ENCODE measurements around the gene USP14.

USP14 gene

GRCh38 chr18:159933-160332, 1.6 kb downstream of the USP14 start:
- DNase-seq (ENCODE audit: low read depth, low spot score): no peak

GRCh38 chr18:160831-161570, 2.6 kb downstream of the USP14 start:
- DNase-seq (ENCODE audit: low read depth, low spot score): no peak

GRCh38 chr18:172361-172760, 14.0 kb downstream of the USP14 start:
- DNase-seq (ENCODE audit: low read depth, low spot score): no peak

DNA sequence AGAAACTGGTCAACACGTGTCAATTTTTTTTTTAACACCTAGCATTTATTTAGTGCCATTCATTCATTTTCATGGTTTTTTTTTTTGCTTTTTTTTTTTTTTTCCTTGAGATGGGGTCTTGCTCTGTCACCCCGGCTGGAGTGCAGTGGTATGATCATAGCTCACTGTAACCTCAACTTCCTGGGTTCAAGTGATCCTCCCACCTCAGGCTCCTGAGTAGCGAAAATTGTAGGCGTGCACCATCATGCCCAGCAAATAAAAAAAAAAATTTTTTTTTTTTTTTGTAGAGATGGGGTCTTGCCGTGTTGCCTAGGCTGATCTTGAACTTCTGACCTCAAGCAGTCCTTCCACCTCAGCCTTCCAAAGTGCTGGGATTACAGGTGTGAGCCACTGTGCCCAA, 21.1 kb downstream of the USP14 start:
- DNase-seq (ENCODE audit: low read depth, low spot score): no peak

DNA sequence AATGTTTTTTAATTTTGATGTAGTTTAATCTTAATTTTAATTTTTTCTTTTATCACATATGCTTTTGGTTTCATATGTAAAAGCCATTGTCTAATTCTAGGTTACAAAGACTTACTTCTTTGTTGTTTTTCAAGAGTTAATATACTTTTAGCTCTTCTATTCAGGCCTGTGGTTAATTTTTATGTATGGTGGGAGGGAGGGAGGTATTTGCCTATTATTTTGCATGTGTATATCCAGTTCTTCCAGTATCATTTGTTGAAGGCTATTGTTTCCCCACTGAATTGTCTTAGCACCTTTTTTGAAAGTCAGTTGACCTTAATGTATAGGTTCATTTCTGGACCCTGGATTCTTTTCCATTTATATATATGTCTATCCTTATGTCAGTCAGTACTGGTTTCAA, 23.4 kb downstream of the USP14 start:
- no peak for DNase-seq (ENCODE audit: low read depth, low spot score)

DNA sequence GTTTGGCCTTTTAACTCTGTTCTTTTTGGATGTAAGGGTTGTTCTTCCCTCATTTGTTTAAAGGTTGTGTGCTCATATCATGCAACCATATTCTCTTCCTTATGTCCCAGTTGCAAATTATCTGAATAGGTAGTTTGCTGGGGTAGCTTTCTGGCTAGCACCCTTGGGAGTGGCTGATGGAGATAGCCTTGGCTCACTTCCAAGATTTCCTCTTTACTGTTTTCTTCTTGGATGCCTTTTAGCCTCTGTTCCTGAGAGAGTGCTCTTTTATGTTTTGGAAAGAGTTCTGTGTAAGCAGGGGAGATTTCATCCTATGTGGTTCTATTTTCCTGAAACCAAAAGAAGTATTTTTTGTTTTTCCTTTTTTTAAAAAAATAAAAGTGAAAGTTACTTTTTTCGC, 25.4 kb downstream of the USP14 start:
- DNase-seq (ENCODE audit: low read depth, low spot score): no peak

DNA sequence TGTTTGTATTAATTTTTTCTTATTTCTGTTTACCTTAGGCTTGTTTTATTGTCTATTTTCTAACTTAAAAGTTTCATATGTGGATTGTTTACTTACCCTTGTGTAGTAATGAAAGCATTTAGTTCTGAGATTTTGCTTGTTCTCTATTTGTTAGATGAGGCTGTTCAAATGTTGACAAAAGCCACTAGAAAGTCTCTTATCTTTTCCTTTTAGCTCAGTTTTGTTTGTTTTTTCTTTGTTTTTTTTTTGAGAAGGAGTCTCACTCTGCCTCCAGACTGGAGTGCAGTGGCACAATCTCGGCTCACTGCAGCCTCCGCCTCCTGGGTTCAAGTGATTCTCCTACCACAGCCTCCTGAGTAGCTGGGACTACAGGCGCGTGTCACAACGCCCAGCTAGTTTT, 30.9 kb downstream of the USP14 start:
- DNase-seq (ENCODE audit: low read depth, low spot score): no peak

DNA sequence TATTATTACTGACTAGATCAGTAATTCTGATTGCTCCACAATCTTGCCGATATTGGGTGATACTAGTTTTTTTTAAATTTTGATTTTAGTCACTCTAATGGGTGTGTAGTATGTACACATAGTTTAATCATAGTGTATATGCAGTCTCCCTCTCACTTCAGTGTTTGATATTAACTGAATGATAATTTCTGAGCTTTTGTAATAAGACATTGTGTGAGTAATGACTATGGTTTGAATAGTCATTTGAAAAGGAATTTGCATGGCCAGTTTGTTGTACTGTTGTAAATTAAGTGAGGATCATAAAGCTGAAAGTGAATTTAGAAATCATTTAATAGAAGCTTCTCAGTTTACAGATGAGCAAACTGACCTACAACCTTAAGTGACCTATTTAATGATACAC, 33.4 kb downstream of the USP14 start:
- DNase-seq (ENCODE audit: low read depth, low spot score): no peak

GRCh38 chr18:192801-193200, 34.4 kb downstream of the USP14 start:
- no peak for DNase-seq (ENCODE audit: low read depth, low spot score)

DNA sequence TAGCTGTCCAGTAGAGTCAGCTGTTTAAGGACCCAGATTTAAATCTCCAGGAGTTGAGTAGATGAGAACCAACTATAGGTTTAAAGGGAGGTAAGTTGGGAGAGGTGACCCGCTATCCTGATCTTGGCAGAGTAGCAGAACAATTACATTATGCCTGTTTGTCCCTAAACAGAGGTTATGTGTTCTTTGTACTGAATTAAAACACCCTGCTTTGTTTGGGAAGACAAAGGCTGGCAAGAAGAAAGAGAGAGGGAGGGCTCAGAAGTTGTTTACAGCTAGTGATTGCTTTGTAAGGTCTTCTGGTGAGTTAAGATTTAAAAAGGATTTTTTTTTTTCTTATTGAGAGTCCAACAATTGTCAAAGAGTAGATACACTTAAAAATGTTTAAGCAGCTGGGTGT, 37.3 kb downstream of the USP14 start:
- DNase-seq (ENCODE audit: low read depth, low spot score): no peak

DNA sequence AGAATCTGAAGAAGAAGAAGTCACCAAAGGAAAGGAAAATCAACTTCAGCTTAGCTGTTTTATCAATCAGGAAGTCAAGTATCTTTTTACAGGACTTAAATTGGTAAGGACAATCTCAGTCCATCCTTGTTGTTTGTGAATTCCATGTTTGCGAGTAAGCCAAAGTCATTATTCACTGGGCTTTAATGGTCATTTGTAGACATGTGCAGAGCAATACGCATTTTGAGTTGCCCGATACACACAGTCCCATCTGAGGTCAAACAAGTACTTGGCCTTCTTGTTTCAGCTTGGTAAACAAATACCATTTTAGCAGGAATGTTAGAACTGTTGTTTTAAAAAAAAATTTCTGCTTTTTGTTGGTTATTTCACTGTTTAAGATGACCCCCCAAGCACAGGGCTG, 40.9 kb downstream of the USP14 start:
- no peak for DNase-seq (ENCODE audit: low read depth, low spot score)

DNA sequence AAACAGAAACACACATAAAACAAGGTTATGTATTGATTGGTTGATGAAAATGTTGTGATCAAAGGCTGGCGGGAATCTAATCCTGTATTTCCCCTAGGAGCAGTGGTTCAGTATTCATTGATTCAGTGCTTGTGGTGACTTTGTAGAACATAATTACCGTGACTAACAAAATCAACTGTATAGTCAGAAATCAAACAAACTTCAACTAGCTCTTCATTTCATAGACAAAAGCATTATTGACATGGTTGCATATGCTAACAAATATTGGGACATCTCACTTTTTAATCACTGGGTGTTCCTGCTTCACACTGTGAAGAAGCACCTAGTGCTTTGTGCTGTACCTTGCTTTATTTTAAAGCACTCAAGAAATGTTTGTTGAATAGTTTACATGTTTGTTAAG, 41.4 kb downstream of the USP14 start:
- DNase-seq (ENCODE audit: low read depth, low spot score): no peak

DNA sequence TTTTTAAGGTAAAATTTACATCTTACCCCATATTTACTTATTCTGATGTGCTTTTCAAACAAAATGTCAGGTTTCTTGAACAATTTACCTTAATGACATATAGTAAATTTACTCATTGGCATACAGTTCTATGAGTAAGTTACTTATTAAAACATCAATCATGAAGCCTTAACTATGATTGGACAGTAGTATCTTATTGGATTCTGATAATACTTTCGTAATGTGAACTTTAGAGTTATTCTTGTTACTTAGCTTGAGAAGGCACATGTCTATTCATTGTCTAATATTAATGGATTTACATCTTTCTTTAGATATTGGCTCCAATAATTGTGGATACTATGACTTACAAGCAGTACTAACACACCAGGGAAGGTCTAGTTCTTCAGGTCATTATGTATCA, 51.7 kb downstream of the USP14 start:
- no peak for DNase-seq (ENCODE audit: low read depth, low spot score)

- no peak for DNase-seq (ENCODE audit: low read depth, low spot score)
Measured at GRCh38 chr18:210733-211132, 52.4 kb downstream of the USP14 start.

DNA sequence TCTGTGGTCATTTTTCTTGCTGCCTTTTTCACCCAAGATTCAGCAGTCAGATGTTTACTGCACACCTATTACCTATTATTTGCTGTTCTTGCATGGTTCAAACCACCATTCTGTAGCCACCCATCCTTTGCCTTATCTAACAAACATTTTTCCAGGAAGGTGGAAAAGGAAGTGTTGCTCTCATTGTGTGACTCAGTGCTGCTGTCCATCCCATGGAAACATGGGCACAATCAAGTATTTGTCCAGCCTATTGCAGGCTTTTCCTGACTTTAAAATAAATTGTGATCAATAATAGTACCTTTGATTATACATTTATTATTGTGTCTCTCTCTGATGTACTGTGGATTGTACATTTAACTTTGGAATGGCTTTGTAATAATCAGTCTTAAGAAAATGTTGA, 53.2 kb downstream of the USP14 start:
- DNase-seq (ENCODE audit: low read depth, low spot score): no peak

DNA sequence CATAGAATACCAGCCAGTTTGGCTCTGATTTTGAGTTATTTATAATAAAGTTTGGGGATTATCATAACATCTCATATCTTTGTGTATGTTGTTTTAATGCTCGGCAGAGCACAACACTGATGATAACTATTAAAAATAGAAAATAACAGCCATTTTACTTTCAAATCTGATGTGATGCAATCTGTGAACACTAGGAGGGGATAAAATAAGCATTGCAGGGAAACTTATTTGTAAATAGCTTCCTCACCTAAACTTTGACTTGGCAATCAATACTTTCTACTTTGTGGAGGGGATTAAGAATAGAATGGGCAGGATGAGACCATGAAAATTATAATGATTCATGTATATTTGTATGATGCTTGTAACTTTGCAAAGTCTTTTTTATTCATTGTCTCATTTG, 54.4 kb downstream of the USP14 start:
- no peak for DNase-seq (ENCODE audit: low read depth, low spot score)

- no peak for DNase-seq (ENCODE audit: low read depth, low spot score)
Measured at GRCh38 chr18:213505-213904, 55.1 kb downstream of the USP14 start.

- no peak for DNase-seq (ENCODE audit: low read depth, low spot score)
Measured at GRCh38 chr18:213966-214365, 55.6 kb downstream of the USP14 start.

DNA sequence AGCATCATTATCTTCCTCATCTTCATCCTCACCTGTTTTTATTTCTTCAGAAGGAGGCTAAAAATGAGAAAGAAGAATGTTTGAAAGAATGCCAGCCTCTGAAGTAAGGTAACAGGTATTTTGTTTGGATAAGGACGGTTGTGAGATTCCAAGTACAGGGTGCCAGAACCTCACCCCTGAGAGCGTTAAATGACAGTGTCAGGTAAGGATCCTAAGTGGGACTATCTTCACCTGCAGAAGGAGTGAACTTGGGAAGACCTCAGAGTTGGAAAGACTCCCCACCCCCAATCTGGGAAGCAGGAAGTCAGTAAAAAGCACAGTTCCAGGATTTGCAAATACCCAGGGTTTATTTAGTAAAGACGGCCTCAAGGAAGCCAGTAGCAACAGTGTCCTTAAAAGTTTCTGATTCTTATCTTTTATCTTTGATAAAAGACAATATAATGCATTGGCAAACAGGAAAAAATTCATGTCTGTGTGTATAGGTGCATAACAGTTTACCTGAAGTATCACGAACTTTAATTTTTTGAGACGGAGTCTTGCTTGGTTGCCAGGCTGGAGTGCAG, 57.2 kb downstream of the USP14 start:
- no peak for DNase-seq (ENCODE audit: low read depth, low spot score)

- no peak for DNase-seq (ENCODE audit: low read depth, low spot score)
Measured at GRCh38 chr18:217532-218336, 59.4 kb downstream of the USP14 start.

DNA sequence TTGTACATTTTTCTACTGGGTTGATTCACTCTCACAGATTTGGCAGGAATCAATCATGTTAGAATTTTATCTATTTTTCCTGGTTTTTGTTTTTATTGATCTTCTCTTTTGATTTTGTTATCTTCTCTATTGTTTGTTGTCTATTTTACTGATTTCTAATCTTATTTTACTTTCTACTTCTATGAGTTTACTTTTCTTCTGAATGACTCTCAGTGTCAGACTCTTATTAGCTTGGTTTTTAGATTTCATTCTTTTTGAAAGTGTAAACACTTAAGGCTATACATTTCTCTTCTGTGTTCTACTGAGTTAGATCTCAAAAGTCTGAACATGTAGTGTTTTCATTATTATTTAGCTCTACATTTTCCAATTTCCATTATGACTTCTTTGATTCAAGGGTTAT, 62.4 kb downstream of the USP14 start:
- no peak for DNase-seq (ENCODE audit: low read depth, low spot score)

GRCh38 chr18:225745-226144, 67.4 kb downstream of the USP14 start:
- DNase-seq (ENCODE audit: low read depth, low spot score): no peak

DNA sequence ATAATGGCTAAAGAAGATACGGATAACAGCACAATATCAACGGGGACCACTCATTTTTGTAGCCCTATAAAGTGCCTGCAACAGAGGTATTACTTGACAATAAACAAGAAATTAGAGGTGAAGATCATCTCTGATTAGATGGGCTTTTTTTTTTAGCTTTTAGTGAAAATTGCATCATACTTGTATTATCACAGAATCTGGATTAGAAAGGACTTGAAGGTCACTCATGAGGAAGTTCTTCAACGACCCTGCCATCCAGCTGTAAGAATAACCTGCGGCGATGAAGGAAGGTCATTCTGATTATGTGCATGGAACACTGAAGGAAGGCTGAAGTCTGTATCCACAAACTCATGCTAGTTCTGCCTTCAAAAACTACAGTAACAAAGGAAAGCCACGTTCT, 69.0 kb downstream of the USP14 start:
- no peak for DNase-seq (ENCODE audit: low read depth, low spot score)

Measured in activated naive CD8-positive, alpha-beta T cell treated with anti-CD3 and anti-CD28 coated beads, Interleukin-2, amount 50 U/mL, for 16 hours (primary cell).